A549 (cell line): Measurements from ENCODE around the gene CSE1L. TPM values are rescaled to one million over a fixed set of nuclear protein-coding genes. Genes with fewer than 3 reads are reported as not detected.
A peak's percentile ranks its signal among the peaks of the same experiment; 100 is the strongest.
"Not testable (repeated sequence)": the region's sequence is repeated elsewhere in the genome, so short reads cannot be mapped to it uniquely, and the experiment has no call there.

Experiments
- ATAC-seq, 2 experiments: fragments of 200-7000 bp in 1 of 2; fragments of >200 bp in 1 of 2; cut with Nextera tagmentation in 1 of 2; cut with Tn5 transposase in 1 of 2; 3 replicates each; pipeline versions ENCODE4 v1.8.0 to v1.9.1; 2018 to 2020; ENCODE audit warnings: mild to moderate bottlenecking in 1 of 2, moderate library complexity in 1 of 2
- CTCF ChIA-PET: fragments of 300-600 bp; sonication (Branson Sonifier 250); formaldehyde crosslinking; extraction: SDS; loops from one replicate; lab custom pipeline; 2021; ENCODE audit warnings: antibody characterized with exemption, inconsistent platforms; lab: Yijun Ruan, JAX
- POLR2A ChIA-PET: fragments of 350-600 bp; formaldehyde crosslinking; extraction: SDS; loops from one replicate; lab custom pipeline; 2021; ENCODE audit warnings: antibody characterized with exemption, inconsistent platforms; lab: Yijun Ruan, JAX
- DNase-seq, 2 experiments: peaks; one replicate each; pipeline versions ENCODE4 v3.0.0 to v3.0.0-alpha.2; 2011 to 2016; ENCODE audit warnings: low read depth in 1 of 2, low spot score in 1 of 2
- FAIRE-seq: peaks from 2 replicates; lab custom pipeline; 2011; peaks lifted over from hg19 to GRCh38; lab: Jason Lieb, UNC
- H3K27ac ChIP-seq, 2 experiments: fragments of >200 bp; sonication (Bioruptor Twin); formaldehyde crosslinking; 3 replicates each; pipeline ENCODE4 v1.5.1; 2016 to 2017
- H3K4me1 ChIP-seq: fragments of >200 bp; sonication (Bioruptor Twin); formaldehyde crosslinking; 3 replicates; pipeline ENCODE4 v1.6.1; 2016
- H3K4me2 ChIP-seq: fragments of >200 bp; sonication (Bioruptor Twin); formaldehyde crosslinking; 3 replicates; pipeline ENCODE4 v1.6.1; 2016
- H3K4me3 ChIP-seq: fragments of >200 bp; sonication (Bioruptor Twin); formaldehyde crosslinking; 3 replicates; pipeline ENCODE4 v1.5.1; 2016
- H3K9me3 ChIP-seq: fragments of >200 bp; sonication (Bioruptor Twin); formaldehyde crosslinking; 3 replicates; pipeline ENCODE4 v1.6.1; 2016
- BHLHE40 ChIP-seq: IDR thresholded peaks from 2 replicates; pipeline ENCODE4 v1.6.1; 2012; ENCODE audit warnings: low read depth, low read length, inconsistent platforms
- CBX2 ChIP-seq: fragments of 200-600 bp; sonication (generic); IDR thresholded peaks from 2 replicates; pipeline ENCODE4 v1.6.1; 2016; ENCODE audit warnings: low read depth, mild to moderate bottlenecking, borderline replicate concordance
- EHF ChIP-seq: fragments of 250-450 bp; sonication (Bioruptor Pico); IDR thresholded peaks from 2 replicates; pipeline ENCODE4 v1.5.0; 2020; ENCODE audit warnings: mild to moderate bottlenecking
- HDAC2 ChIP-seq: fragments of 200-600 bp; sonication (generic); IDR thresholded peaks from 2 replicates; pipeline ENCODE4 v1.6.1; 2016
- HEYL ChIP-seq: fragments of 250-450 bp; sonication (Bioruptor Pico); IDR thresholded peaks from 2 replicates; pipeline ENCODE4 v1.8.0; 2021; ENCODE audit warnings: mild to moderate bottlenecking, moderate library complexity
- HOXB5 ChIP-seq: fragments of 250-450 bp; sonication (Bioruptor Pico); IDR thresholded peaks from 2 replicates; pipeline ENCODE4 v1.5.0; 2020; ENCODE audit warnings: mild to moderate bottlenecking, moderate library complexity
- JUNB ChIP-seq: fragments of >200 bp; sonication (Bioruptor Twin); formaldehyde crosslinking; IDR thresholded peaks from 2 replicates; pipeline ENCODE4 v1.6.1; 2016
- KDM1A ChIP-seq: fragments of 200-600 bp; sonication (generic); IDR thresholded peaks from 2 replicates; pipeline ENCODE4 v1.6.1; 2016; ENCODE audit warnings: low read depth, mild to moderate bottlenecking
- KDM5A ChIP-seq: fragments of 200-600 bp; sonication (generic); IDR thresholded peaks from 2 replicates; pipeline ENCODE4 v1.6.1; 2016; ENCODE audit warnings: antibody characterized with exemption, mild to moderate bottlenecking
- MAFK ChIP-seq: fragments of 450-650 bp; IDR thresholded peaks from 2 replicates; pipeline ENCODE4 v1.6.1; 2014; ENCODE audit not compliant: partially characterized antibody
- MYC ChIP-seq: IDR thresholded peaks from 2 replicates; pipeline ENCODE4 v1.6.1; 2012; ENCODE audit warnings: mild to moderate bottlenecking, inconsistent platforms, low read length, improper control_type of control experiment, borderline replicate concordance
- NFE2L2 ChIP-seq: fragments of 150-350 bp; conservative IDR thresholded peaks from 2 replicates; pipeline ENCODE4 v1.6.1; 2014; ENCODE audit warnings: low read length
- RAD21 ChIP-seq, 2 experiments: fragments of >200 bp in 1 of 2; sonication (Bioruptor Twin) in 1 of 2; formaldehyde crosslinking in 1 of 2; IDR thresholded peaks in 1 of 2; conservative IDR thresholded peaks in 1 of 2; 2 replicates in 1 of 2; 3 replicates in 1 of 2; pipeline ENCODE4 v1.6.1; 2012 to 2018; ENCODE audit warnings: inconsistent platforms in 1 of 2
- SMC3 ChIP-seq: fragments of >200 bp; sonication (Bioruptor Twin); formaldehyde crosslinking; IDR thresholded peaks from 3 replicates; pipeline ENCODE4 v1.6.1; 2018; ENCODE audit warnings: inconsistent platforms
- SREBF2 ChIP-seq: fragments of 450-650 bp; IDR thresholded peaks from 2 replicates; pipeline ENCODE4 v1.6.1; 2014; ENCODE audit warnings: mild to moderate bottlenecking, moderate library complexity
- TFCP2L1 ChIP-seq: fragments of 250-450 bp; sonication (Bioruptor Pico); IDR thresholded peaks from 2 replicates; pipeline ENCODE4 v1.5.0; 2021; ENCODE audit warnings: mild to moderate bottlenecking
- TP53 ChIP-seq: fragments of 250-450 bp; sonication (Bioruptor Pico); IDR thresholded peaks from 2 replicates; pipeline ENCODE4 v1.5.0; 2021; ENCODE audit warnings: mild to moderate bottlenecking, moderate library complexity
- ZC3H11A ChIP-seq: fragments of 450-650 bp; IDR thresholded peaks from 2 replicates; pipeline ENCODE4 v1.6.1; 2014; ENCODE audit warnings: antibody characterized with exemption, mild to moderate bottlenecking
- ZNF302 ChIP-seq: fragments of 250-450 bp; sonication (Bioruptor Pico); IDR thresholded peaks from 2 replicates; pipeline ENCODE4 v1.9.0; 2021; ENCODE audit warnings: inconsistent platforms, mild to moderate bottlenecking, moderate library complexity
- WGBS: methylation state at CpG from one replicate; pipeline ENCODE4 v1.1.6; 2017; ENCODE audit errors: missing lambda C conversion rate; 5-methylcytosine and 5-hydroxymethylcytosine counted together
- polyA plus RNA-seq, 4 experiments: library from polyadenylated mRNA; depleted of rRNA in 3 of 4; stranded (reverse); fragments of >200 nt; fragmentation: RNase III in 1 of 4; extraction: RNeasy Plus Mini Kit Qiagen cat#74134 plus additional on column Dnase treatment in 1 of 4; gene quantifications; 2 replicates in 3 of 4; 3 replicates in 1 of 4; pipeline ENCODE4 v1.2.3, GENCODE V29; 2011 to 2017
- TF ChIP-seq, protein P1 (sequence below): fragments of >200 bp; sonication (Bioruptor Twin); formaldehyde crosslinking; IDR thresholded peaks from 3 replicates; pipeline ENCODE4 v1.5.1; 2016
- TF ChIP-seq, protein P2 (sequence below): IDR thresholded peaks from 2 replicates; pipeline ENCODE4 v1.6.1; 2012; ENCODE audit warnings: low read depth, borderline replicate concordance

CSE1L gene
- polyA plus RNA-seq, 2 of the 4 experiments (the other 2 are of a cell fraction), result 116 to 125 TPM

DNA sequence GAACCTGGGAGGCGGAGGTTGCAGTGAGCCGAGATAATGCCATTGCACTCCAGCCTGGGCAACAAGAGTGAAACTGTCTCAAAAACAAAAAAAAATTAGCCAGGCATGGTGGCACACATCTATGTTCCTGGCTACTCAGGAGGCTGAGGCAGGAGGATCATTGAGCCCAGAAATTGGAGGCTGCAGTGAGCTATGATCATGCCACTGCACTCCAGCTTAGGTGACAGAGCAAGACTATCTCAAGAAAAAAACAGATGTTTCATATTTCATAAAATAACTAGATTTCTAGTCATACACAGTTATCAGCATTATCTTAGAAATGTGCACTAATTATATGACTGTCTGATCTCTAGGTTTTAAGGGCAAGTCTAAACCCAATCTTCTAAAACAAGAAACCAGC, 17.9 kb upstream of the CSE1L start:
- FAIRE-seq, DNase-seq, H3K4me1 ChIP-seq, H3K4me2 ChIP-seq, H3K9me3 ChIP-seq, POLR2A ChIA-PET, H3K27ac ChIP-seq, H3K4me3 ChIP-seq, ATAC-seq: not testable (repeated sequence)
- CTCF ChIA-PET, result interaction anchor here (0.6 to 2.6 kb wide), 6 partner anchors 17 to 1366 kb away, joined by 3 to 9 read pairs (median 5); no protein-coding TSS in a partner anchor
- 93% methylated on average over 2 of the region's 2 CpGs for WGBS

DNA sequence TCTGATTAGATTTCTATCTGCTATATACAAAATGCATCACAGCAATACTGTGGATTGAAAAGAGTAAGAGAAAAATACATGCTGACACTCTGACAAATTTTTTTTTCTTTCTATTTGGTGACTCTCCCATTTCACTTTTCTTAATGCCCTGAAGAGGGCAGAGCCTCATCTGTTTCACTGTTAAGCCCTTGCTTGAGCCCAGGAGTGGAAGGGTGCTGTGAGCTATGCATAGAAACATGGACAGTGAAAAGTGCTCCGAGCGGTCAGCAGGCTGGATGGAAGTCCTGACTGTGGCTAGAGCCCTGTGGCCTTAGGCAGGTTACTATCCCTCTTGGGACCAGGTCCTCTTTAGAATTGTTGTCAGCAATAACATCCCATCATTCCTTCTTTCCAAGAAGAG, 17.4 kb upstream of the CSE1L start:
- CTCF ChIA-PET, result interaction anchor here (0.6 to 2.6 kb wide), 8 partner anchors 13 to 1573 kb away, joined by 3 to 9 read pairs (median 3); partner anchors contain the start of gene CSE1L
- WGBS, result 85% methylated on average over 2 of the region's 2 CpGs
- FAIRE-seq (no peak), ATAC-seq (peak; percentile 91 to 92; a peak in 5 of 6 replicates), DNase-seq (peak; percentile 31 to 48)
- no peak overlapping the region for H3K27ac ChIP-seq
- H3K4me3 ChIP-seq, result no peak overlapping the region
- H3K4me1 ChIP-seq, result no peaks in the 10 kb centered on the region
- H3K4me2 ChIP-seq, result no peak overlapping the region
- H3K9me3 ChIP-seq, result no peaks in the 10 kb centered on the region
- POLR2A ChIA-PET, result no interaction called here
- TF ChIP-seq, protein P1, sequence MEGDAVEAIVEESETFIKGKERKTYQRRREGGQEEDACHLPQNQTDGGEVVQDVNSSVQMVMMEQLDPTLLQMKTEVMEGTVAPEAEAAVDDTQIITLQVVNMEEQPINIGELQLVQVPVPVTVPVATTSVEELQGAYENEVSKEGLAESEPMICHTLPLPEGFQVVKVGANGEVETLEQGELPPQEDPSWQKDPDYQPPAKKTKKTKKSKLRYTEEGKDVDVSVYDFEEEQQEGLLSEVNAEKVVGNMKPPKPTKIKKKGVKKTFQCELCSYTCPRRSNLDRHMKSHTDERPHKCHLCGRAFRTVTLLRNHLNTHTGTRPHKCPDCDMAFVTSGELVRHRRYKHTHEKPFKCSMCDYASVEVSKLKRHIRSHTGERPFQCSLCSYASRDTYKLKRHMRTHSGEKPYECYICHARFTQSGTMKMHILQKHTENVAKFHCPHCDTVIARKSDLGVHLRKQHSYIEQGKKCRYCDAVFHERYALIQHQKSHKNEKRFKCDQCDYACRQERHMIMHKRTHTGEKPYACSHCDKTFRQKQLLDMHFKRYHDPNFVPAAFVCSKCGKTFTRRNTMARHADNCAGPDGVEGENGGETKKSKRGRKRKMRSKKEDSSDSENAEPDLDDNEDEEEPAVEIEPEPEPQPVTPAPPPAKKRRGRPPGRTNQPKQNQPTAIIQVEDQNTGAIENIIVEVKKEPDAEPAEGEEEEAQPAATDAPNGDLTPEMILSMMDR, result peak; percentile 37
- TF ChIP-seq KDM1A (no peak), RAD21 (conservative IDR thresholded peaks at IDR 0.05 in 1 of 2, IDR thresholded peaks at IDR 0.05 in 1 of 2) (peak in 1 of 2 experiments; percentile 45; a peak in 2 of 5 replicates), MAFK (no peak), SMC3 (0 out of 3 replicates have a peak, but pooled peaks have one; percentile 10)

DNA sequence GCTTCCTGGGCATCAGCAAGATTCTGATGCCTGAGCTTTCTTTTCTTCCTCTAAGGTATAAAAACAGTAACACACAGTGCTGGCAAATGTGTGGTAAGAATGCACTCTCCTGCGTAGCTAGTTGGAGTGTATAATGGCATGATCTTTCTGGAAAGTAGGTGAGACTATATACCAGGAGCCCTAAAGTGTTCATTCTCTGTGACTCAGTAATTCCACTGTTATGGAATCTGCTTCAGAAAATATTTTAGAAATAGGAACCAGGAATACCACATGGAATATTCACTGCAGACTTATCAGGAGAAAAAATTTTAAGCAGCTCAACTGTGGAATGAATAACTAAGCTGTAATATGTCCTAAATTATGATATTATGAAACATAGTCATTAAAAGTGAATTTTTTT, 16.9 kb upstream of the CSE1L start:
- ChIA-PET CTCF (interaction anchor here (0.6 to 2.6 kb wide), 7 partner anchors 14 to 1573 kb away, joined by 3 to 9 read pairs (median 3); partner anchors contain the start of gene CSE1L), POLR2A (no interaction called here)
- no peak for TF ChIP-seq SREBF2
- TF ChIP-seq ZC3H11A, result no peak
- TF ChIP-seq ZNF302 (CRISPR knock-in tag), result no peak
- no peak for TF ChIP-seq MAFK
- TF ChIP-seq BHLHE40, result no peak
- TF ChIP-seq CBX2, result no peak
- TF ChIP-seq MYC, result no peak
- no peak for TF ChIP-seq EHF (CRISPR knock-in tag)
- TF ChIP-seq, protein P2, sequence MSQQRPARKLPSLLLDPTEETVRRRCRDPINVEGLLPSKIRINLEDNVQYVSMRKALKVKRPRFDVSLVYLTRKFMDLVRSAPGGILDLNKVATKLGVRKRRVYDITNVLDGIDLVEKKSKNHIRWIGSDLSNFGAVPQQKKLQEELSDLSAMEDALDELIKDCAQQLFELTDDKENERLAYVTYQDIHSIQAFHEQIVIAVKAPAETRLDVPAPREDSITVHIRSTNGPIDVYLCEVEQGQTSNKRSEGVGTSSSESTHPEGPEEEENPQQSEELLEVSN, result no peak
- no peak for TF ChIP-seq HEYL (CRISPR knock-in tag)
- TF ChIP-seq NFE2L2, result no peak
- ATAC-seq (peak in 1 of 2 experiments; percentile 30; a peak in 2 of 6 replicates), DNase-seq (no peak), FAIRE-seq (no peak)
- 92% methylated on average over 1 of the region's 1 CpG for WGBS
- no peaks in the 10 kb centered on the region for H3K9me3 ChIP-seq
- H3K4me3 ChIP-seq, result no peak overlapping the region
- H3K27ac ChIP-seq, result no peak overlapping the region
- no peaks in the 10 kb centered on the region for H3K4me1 ChIP-seq
- no peak overlapping the region for H3K4me2 ChIP-seq

DNA sequence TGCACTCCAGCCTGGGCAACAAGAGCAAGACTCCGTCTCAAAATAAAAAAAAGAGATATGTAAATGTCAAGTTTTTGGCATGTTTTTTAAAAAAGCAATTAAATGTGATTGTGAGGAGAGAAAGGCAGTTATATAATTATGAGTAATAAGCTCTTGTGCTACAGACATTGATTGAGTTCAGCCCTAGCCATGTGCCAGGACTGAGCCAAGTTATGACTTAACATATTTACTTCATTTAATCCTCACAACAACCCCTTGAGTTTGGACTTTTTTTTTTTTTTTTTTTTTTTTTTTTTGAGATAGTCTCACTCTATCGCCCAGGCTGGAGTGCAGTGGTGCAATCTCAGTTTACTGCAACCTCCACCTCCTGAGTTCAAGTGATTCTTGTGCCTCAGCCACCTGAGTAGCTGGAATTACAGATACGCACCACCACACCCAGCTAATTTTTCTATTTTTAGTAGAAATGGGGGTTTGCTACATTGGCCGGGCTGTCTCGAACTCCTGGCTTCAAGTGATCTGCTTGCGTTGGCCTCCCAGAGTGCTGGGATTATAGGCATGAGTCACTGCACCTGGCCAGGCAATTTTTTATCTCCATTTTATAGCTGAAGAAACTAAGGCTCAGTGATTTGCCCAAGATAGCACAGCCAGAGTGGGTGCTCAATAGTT, 15.0 kb upstream of the CSE1L start:
- 92% methylated on average over 6 of the region's 6 CpGs for WGBS
- CTCF ChIA-PET, result interaction anchor here (1.3 kb wide), 1 partner anchor 19 kb away, joined by 3 read pairs; no protein-coding TSS in a partner anchor
- POLR2A ChIA-PET, result no interaction called here

More for the DNA sequence above, 15.0 kb upstream of the CSE1L start:
- TF ChIP-seq HOXB5, result no peak
- TF ChIP-seq HDAC2, result no peak
- TF ChIP-seq, protein P1, result no peak
- TF ChIP-seq KDM5A, result no peak
- TF ChIP-seq JUNB, result no peak
- no peak for TF ChIP-seq TP53 (CRISPR knock-in tag)
- no peak for TF ChIP-seq TFCP2L1
- Histone ChIP-seq H3K4me1 (no peaks in the 10 kb centered on the region), H3K27ac (no peak overlapping the region), H3K4me3 (no peak overlapping the region), H3K4me2 (no peak overlapping the region), H3K9me3 (no peaks in the 10 kb centered on the region)
- ATAC-seq, result no peak
- no peak for FAIRE-seq
- no peak for DNase-seq
